Brain microvascular endothelial cell (primary cell): Measurements from ENCODE around the gene ITPKA.
"Not testable (repeated sequence)": the region's sequence is repeated elsewhere in the genome, so short reads cannot be mapped to it uniquely, and the experiment has no call there.

Experiments
- DNase-seq: peaks from one replicate; pipeline ENCODE4 v3.0.0-alpha.2; 2020
- H3K27ac ChIP-seq: fragments of 250-450 bp; sonication (Bioruptor Pico); 2 replicates; pipeline ENCODE4 v1.5.1; 2020; ENCODE audit warnings: mild to moderate bottlenecking, moderate library complexity
- H3K27me3 ChIP-seq: fragments of 250-450 bp; sonication (Bioruptor Pico); replicated peaks from 2 replicates; pipeline ENCODE4 v1.5.1; 2020; ENCODE audit warnings: mild to moderate bottlenecking
- H3K36me3 ChIP-seq: fragments of 250-450 bp; sonication (Bioruptor Pico); replicated peaks from 2 replicates; pipeline ENCODE4 v1.5.1; 2020; ENCODE audit warnings: mild to moderate bottlenecking
- H3K4me3 ChIP-seq: 2 replicates; pipeline ENCODE4 v1.5.1; 2011; ENCODE audit warnings: low read depth, mild to moderate bottlenecking, control low read depth, low read length, moderate library complexity
- in situ Hi-C: cut with HindIII; loops from 2 replicates; pipeline ENCODE4 v1.10.0; 2017; ENCODE audit warnings: low sequenced_read_pairs, low pct_ligation_motif_present
- TF ChIP-seq, protein P1 (sequence below): IDR thresholded peaks from 2 replicates; pipeline ENCODE4 v1.5.1; 2011; ENCODE audit warnings: low read depth, mild to moderate bottlenecking, moderate library complexity, low read length, control low read depth, inconsistent platforms; ENCODE audit errors: missing control alignments

Gene ITPKA

DNA sequence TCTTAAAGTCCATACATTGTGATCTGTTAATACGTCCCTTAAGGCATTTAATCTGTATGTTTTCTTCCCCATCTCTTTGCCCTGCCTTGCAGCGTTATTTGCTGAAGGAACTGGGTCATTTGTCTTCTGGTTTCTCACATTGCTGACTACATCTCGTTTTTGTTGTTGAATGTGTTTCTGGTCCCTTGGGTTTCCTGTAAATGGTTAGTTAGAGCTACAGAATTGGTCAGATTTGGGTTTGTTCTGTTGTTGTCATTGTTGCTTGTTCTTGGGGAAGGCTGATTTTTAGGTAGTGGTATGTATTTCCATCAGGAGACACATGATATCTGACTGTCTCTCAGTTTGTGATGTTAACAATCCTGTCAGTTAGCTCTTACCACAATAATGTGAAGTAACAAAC lies 27.0 kb upstream of the ITPKA start:
- Histone ChIP-seq H3K27me3 (no peaks in the 10 kb centered on the region), H3K27ac (no peak overlapping the region), H3K4me3 (no peak overlapping the region), H3K36me3 (peaks cover 25% of the 10 kb centered on the region)
- in situ Hi-C loops: no loop called here
- no peak for DNase-seq
- TF ChIP-seq, protein P1, sequence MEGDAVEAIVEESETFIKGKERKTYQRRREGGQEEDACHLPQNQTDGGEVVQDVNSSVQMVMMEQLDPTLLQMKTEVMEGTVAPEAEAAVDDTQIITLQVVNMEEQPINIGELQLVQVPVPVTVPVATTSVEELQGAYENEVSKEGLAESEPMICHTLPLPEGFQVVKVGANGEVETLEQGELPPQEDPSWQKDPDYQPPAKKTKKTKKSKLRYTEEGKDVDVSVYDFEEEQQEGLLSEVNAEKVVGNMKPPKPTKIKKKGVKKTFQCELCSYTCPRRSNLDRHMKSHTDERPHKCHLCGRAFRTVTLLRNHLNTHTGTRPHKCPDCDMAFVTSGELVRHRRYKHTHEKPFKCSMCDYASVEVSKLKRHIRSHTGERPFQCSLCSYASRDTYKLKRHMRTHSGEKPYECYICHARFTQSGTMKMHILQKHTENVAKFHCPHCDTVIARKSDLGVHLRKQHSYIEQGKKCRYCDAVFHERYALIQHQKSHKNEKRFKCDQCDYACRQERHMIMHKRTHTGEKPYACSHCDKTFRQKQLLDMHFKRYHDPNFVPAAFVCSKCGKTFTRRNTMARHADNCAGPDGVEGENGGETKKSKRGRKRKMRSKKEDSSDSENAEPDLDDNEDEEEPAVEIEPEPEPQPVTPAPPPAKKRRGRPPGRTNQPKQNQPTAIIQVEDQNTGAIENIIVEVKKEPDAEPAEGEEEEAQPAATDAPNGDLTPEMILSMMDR: no peak

DNA sequence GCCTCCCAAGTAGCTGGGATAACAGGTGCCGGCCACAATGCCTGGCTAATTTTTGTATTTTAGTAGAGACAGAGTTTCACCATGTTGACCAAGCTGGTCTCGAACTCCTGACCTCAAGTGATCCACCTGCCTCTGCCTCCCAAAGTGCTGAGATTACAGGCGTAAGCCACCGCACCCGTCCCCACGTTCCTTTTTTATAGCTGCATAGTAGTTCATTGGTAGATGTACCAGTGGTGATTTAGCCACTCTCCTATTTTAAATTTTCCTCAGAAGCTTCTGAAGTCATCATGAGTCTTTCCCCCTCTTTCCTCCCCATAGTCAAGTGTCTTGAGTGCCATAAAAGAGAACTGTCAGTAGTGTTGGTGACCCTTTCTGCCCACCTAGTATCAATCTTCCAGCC lies 24.0 kb upstream of the ITPKA start:
- peaks cover 39% of the 10 kb centered on the region for H3K36me3 ChIP-seq
- H3K4me3 ChIP-seq, DNase-seq, H3K27me3 ChIP-seq, in situ Hi-C loops, H3K27ac ChIP-seq: not testable (repeated sequence)

DNA sequence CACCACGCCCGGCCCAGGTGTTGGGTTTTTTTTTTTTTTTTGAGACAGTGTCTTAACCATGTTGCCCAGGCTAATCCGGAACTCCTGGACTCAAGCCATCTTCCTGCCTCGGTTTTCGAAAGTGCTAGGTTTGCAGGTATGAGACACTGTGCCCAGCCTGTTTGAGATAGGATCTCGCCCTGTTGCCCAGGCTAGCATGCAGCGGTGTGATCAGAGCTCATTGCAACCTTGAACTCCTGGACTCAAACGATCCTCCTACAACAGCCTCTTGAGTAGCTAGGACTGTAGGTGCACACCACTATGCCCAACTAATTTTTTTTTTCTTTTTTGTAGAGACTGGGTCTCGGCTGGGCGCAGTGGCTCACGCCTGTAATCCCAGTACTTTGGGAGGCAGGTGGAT lies 20.3 kb upstream of the ITPKA start:
- Histone ChIP-seq H3K27ac (no peak overlapping the region), H3K36me3 (peaks cover 64% of the 10 kb centered on the region), H3K4me3 (no peak overlapping the region), H3K27me3 (no peaks in the 10 kb centered on the region)
- TF ChIP-seq, protein P1: no peak
- no peak for DNase-seq
- in situ Hi-C loops: no loop called here

DNA sequence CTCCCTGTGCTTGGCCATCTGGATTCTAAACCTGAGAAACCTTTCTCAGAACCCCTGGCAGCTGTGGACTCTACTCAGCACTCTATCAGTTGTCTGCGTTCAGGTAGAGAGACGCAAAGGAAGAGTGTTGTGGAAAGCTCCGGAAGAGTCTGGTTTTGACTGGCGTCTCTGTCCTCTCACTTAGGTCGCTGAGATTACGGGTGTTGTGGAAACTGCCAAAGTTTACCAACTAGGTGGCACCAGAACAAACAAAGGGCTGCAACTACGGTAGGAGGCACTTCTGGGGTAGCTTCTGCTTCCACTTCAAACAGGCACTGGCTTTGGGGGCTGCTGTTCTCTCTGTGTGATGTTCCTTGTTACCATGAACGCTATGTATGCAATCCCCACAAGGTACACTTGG lies 19.2 kb upstream of the ITPKA start:
- no peak overlapping the region for H3K4me3 ChIP-seq
- H3K27ac ChIP-seq: no peak overlapping the region
- no peak for DNase-seq
- H3K36me3 ChIP-seq: peaks cover 71% of the 10 kb centered on the region
- no peaks in the 10 kb centered on the region for H3K27me3 ChIP-seq
- in situ Hi-C loops: no loop called here
- TF ChIP-seq, protein P1: no peak

DNA sequence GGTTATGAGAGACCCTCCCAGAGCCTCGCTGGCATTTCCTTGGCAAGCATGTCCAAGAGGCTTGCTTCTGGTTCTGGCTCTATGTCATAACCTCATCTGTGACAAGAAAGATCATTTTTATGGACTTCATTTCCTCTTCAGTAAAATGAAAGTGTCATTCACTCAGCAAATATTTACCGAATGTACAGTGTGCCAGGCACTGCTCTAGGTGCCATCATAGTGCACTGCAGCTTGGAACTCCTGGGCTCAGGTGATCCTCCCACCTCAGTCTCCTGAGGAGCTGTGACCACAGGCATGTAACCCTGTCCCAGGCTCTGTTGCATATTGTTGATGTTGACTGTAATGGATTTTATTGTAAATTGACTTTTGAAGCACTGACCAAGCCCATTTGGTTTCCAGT lies 18.7 kb upstream of the ITPKA start:
- DNase-seq: no peak
- Histone ChIP-seq H3K36me3 (peaks cover 71% of the 10 kb centered on the region), H3K27me3 (no peaks in the 10 kb centered on the region), H3K4me3 (no peak overlapping the region), H3K27ac (no peak overlapping the region)
- TF ChIP-seq, protein P1: no peak
- in situ Hi-C loops: no loop called here

GRCh38 chr15:41476416-41477048 lies 17.1 kb upstream of the ITPKA start:
- H3K27me3 ChIP-seq: no peaks in the 10 kb centered on the region
- no peak overlapping the region for H3K27ac ChIP-seq
- TF ChIP-seq, protein P1: no peak
- no peak overlapping the region for H3K4me3 ChIP-seq
- peaks cover 74% of the 10 kb centered on the region for H3K36me3 ChIP-seq
- DNase-seq: no peak
- in situ Hi-C loops: no loop called here
